ENCODE measurements around the gene GNPTG.

Gene GNPTG

GRCh38 chr16:1394367-1394951 is 42.7 kb downstream of the GNPTG start:
- DNase-seq (ENCODE audit: low read depth in 4 of 4, low spot score in 1 of 4): no peak

DNA sequence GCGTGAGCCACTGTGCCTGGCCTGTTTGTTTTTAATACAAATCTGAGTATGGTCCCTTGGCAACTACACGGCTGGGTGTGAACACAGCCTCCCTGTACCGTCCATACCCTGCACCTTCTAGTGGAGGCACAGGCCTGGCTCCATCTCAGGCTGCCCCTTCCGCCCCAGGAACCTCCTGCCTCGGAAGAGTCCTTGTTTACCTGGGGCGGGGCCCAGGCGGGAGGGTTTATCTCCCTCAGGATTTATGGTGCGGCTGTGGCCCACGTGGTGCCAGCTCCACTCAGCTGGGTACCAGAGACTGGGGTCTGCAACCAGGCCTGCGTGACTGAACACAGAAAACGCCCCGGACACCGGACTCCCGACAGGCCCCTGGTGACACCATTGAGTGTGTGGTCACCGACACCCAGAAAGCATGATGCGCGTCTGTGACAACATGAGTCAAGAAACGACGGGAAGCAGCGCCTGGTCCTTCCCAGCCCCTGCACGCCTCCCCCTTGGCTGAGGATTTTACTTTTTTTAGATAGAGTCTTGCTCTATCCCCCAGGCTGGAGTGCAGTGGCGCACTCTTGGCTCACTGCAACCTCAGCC is 43.8 kb downstream of the GNPTG start:
- no peak for DNase-seq (ENCODE audit: low read depth in 4 of 4, low spot score in 1 of 4)

DNA sequence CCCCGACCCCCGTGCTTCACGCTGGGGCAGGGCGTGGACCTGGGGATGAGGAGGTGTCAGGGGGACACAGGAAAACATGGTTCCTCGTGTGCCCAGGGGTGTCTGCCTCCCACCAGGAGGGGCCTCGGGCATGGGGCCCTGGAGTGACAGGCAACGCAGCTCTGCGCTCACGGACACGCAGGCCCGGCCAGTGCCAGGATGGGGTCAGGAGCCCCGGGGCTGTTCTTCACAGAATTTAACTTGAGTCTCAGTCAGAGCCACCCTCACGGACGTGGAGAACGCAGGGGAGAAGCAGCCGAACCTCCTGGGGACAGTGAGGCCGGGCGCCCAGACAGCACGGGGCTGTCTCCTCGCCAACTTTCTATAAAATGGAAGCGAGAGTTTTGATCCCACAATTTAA is 46.0 kb downstream of the GNPTG start:
- no peak for DNase-seq (ENCODE audit: low read depth in 4 of 4, low spot score in 1 of 4)

GRCh38 chr16:1398351-1398750 is 46.6 kb downstream of the GNPTG start:
- DNase-seq (ENCODE audit: low read depth in 4 of 4, low spot score in 1 of 4): no peak

- no peak for DNase-seq (ENCODE audit: low read depth in 4 of 4, low spot score in 1 of 4)
Observed at GRCh38 chr16:1398826-1399581, 47.3 kb downstream of the GNPTG start.

- no peak for DNase-seq (ENCODE audit: low read depth in 4 of 4, low spot score in 1 of 4)
Observed at GRCh38 chr16:1401061-1401757, 49.5 kb downstream of the GNPTG start.

DNA sequence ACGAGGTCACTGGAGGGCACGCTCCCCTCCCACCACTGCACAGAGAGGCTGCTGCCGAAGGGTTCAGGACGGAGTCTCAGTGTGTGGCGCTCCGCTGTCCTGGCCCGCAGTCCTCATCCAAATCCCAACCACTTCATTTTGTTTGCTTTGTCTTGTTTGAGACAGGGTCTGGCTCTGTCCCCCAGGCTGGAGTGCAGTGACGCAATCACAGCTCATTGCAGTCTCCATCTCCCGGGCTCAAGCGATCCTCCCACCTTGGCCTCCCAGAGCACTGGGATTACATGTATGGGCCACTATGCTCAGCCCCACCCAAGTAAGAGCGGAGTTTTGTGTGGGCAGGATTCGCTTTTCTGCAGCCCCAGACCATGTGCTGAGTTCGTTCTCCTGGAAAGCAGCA is 50.0 kb downstream of the GNPTG start:
- DNase-seq (ENCODE audit: low read depth in 4 of 4, low spot score in 1 of 4): no peak

GRCh38 chr16:1403036-1403435 is 51.3 kb downstream of the GNPTG start:
- no peak for DNase-seq (ENCODE audit: low read depth in 4 of 4, low spot score in 1 of 4)

GRCh38 chr16:1403733-1404132 is 52.0 kb downstream of the GNPTG start:
- no peak for DNase-seq (ENCODE audit: low read depth in 4 of 4, low spot score in 1 of 4)

DNA sequence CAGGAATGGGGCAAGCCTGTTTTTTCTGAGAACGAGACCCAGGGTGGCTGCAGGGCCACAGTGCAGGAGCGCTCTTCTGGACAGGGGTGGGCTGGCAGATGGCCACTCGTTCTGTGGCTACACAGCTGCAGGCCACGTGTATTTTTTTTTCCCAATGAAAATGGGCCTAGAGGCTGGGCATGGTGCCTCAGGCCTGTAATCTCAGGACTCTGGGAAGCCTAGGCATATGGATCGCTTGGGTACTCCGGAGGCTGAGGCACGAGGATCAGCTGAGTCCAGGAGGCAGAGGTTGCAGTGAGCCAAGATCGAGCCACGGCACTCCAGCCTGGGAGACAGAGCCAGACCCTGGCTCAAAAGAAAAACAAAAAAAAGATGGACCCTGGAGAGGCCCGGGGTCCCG is 56.0 kb downstream of the GNPTG start:
- no peak for DNase-seq (ENCODE audit: low read depth in 4 of 4, low spot score in 1 of 4)

DNA sequence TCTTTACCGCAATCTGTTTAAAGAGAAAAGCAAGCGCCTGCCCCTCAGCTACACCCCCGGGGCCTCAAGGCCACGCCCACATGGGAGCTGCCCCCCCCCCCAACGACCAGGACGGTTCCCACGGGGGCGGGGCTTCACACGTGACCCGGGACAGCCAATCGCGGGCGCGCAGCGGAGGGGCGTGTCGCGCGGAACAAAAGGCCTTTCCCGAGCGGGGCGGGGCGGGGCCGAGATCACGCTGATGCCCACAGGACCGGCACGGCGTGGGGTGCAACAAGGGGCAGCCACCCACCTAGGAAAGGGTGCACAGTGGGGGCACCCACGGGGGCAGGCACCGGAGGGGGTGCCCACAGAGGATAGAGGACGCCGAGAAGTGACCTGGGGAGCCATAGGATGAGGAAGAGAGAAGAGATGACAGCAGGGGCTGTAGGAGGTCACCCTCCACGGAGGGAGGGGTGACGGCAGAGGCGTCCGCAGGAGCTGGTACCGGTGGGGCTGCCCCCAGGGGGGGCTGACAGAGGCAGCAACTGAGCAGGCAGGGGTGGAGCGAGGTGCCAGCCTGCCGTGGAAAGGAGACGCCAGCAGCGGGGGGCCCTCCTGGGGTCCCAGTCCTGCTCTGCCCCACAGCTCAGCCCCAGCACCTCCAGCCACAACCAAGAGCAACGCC is 56.6 kb downstream of the GNPTG start:
- DNase-seq (ENCODE audit: low read depth in 4 of 4, low spot score in 1 of 4): peak; percentile 91 to 95 (median 94)

GRCh38 chr16:1412847-1413246 is 61.1 kb downstream of the GNPTG start:
- DNase-seq (ENCODE audit: low read depth in 4 of 4, low spot score in 1 of 4): no peak
